Gastrocnemius medialis (tissue), 4 donors: Measurements from ENCODE around the gene IFFO2.

Experiments
- POLR2A ChIP-seq, 2 donors: fragments of 450-650 bp; IDR thresholded peaks; one replicate each; pipeline ENCODE4 v1.6.1; 2017; ENCODE audit warnings: antibody characterized with exemption in 2 of 2, mild to moderate bottlenecking in 2 of 2, moderate library complexity in 2 of 2
- TF ChIP-seq, protein P1 (sequence below), 5 experiments: fragments of 450-650 bp in 3 of 5; fragments of 200-600 bp in 2 of 5; sonication (generic) in 2 of 5; IDR thresholded peaks in 4 of 5; conservative IDR thresholded peaks in 1 of 5; 1 replicate in 4 of 5; 2 replicates in 1 of 5; pipeline ENCODE4 v1.5.1; 2016 to 2019; ENCODE audit warnings: antibody characterized with exemption in 5 of 5, mild to moderate bottlenecking in 3 of 5, moderate library complexity in 3 of 5

DNA sequence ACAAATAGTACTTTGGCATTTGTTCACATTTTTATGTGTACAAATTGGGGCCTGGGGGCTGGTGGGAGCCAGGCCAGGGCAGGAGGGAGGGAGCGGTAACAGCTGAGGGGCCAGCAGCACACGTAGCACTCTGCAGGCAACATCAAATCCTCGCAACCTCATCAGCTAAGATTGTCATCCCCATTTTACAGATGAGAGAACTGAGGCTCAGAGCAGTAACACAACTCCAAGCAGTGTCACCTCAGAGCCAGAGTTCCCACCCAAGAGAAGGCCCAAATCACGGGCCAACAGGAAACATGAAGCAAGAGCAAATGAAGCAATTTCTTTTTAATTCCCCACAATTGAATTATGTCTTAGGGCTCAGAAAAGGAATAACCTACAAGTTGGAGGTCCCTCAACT lies 14.1 kb downstream of the IFFO2 start:
- TF ChIP-seq POLR2A (IDR thresholded peaks at IDR 0.05), result no peak
- TF ChIP-seq, protein P1, sequence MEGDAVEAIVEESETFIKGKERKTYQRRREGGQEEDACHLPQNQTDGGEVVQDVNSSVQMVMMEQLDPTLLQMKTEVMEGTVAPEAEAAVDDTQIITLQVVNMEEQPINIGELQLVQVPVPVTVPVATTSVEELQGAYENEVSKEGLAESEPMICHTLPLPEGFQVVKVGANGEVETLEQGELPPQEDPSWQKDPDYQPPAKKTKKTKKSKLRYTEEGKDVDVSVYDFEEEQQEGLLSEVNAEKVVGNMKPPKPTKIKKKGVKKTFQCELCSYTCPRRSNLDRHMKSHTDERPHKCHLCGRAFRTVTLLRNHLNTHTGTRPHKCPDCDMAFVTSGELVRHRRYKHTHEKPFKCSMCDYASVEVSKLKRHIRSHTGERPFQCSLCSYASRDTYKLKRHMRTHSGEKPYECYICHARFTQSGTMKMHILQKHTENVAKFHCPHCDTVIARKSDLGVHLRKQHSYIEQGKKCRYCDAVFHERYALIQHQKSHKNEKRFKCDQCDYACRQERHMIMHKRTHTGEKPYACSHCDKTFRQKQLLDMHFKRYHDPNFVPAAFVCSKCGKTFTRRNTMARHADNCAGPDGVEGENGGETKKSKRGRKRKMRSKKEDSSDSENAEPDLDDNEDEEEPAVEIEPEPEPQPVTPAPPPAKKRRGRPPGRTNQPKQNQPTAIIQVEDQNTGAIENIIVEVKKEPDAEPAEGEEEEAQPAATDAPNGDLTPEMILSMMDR (IDR thresholded peaks at IDR 0.05 in 4 of 5, conservative IDR thresholded peaks at IDR 0.05 in 1 of 5), result no peak
